HepG2 (cell line): Measurements from ENCODE around the gene MSI2. TPM values are rescaled to one million over a fixed set of nuclear protein-coding genes. Genes with fewer than 3 reads are reported as not detected.
A peak's percentile ranks its signal among the peaks of the same experiment; 100 is the strongest.

Experiments used
- FIP1L1 ChIP-seq: fragments of 200-400 bp; formaldehyde crosslinking; IDR thresholded peaks from 2 replicates; pipeline ENCODE4 v1.6.1; 2018; ENCODE audit warnings: low read depth, mild to moderate bottlenecking, low read length, moderate library complexity, borderline replicate concordance; ENCODE audit not compliant: insufficient read depth
- HNRNPL ChIP-seq: fragments of 200-400 bp; formaldehyde crosslinking; IDR thresholded peaks from 2 replicates; pipeline ENCODE4 v1.6.1; 2017; ENCODE audit warnings: mild to moderate bottlenecking, low read depth, low read length
- IKZF4 ChIP-seq: sonication (generic); formaldehyde crosslinking; IDR thresholded peaks from 2 replicates; pipeline ENCODE4 v1.5.1; 2020; ENCODE audit warnings: borderline replicate concordance, mild to moderate bottlenecking, low read depth, missing genetic modification reagents; ENCODE audit errors: not compliant biosample characterization
- IRX3 ChIP-seq: sonication (generic); formaldehyde crosslinking; IDR thresholded peaks from 2 replicates; pipeline ENCODE4 v1.8.1; 2023; ENCODE audit warnings: mild to moderate bottlenecking, low read depth, missing genetic modification reagents, borderline replicate concordance
- KAT8 ChIP-seq: IDR thresholded peaks from 2 replicates; pipeline ENCODE4 v1.6.1; 2016; ENCODE audit warnings: missing genetic modification reagents, missing compliant biosample characterization
- PHF21A ChIP-seq: sonication (generic); formaldehyde crosslinking; IDR thresholded peaks from 2 replicates; pipeline ENCODE4 v1.5.0; 2020; ENCODE audit warnings: mild to moderate bottlenecking, missing genetic modification reagents
- PLRG1 ChIP-seq: fragments of 450-650 bp; conservative IDR thresholded peaks from 2 replicates; pipeline ENCODE4 v1.6.1; 2016
- SOX13 ChIP-seq, 3 experiments: fragments of 450-650 bp in 1 of 3; sonication (generic) in 1 of 3; formaldehyde crosslinking in 1 of 3; IDR thresholded peaks in 2 of 3; conservative IDR thresholded peaks in 1 of 3; 2 replicates each; pipeline versions ENCODE4 v1.5.0 to v1.6.1; 2016 to 2020; ENCODE audit warnings: antibody characterized with exemption in 1 of 3, mild to moderate bottlenecking in 1 of 3, missing compliant biosample characterization in 1 of 3, missing genetic modification reagents in 1 of 3, moderate library complexity in 1 of 3
- U2AF2 ChIP-seq: fragments of 200-400 bp; formaldehyde crosslinking; IDR thresholded peaks from 2 replicates; pipeline ENCODE4 v1.6.1; 2017; ENCODE audit warnings: low read depth, mild to moderate bottlenecking, low read length
- ZFP41 ChIP-seq: sonication (generic); formaldehyde crosslinking; IDR thresholded peaks from 2 replicates; pipeline ENCODE4 v1.4.0; 2020; ENCODE audit warnings: mild to moderate bottlenecking, missing genetic modification reagents, borderline replicate concordance
- ZNF143 ChIP-seq: sonication (generic); formaldehyde crosslinking; IDR thresholded peaks from 2 replicates; pipeline ENCODE4 v1.4.0; 2020; ENCODE audit warnings: missing genetic modification reagents
- ZNF3 ChIP-seq: IDR thresholded peaks from 2 replicates; pipeline ENCODE4 v1.7.0; 2017; ENCODE audit warnings: inconsistent platforms
- ZNF317 ChIP-seq: sonication (generic); formaldehyde crosslinking; IDR thresholded peaks from 2 replicates; pipeline ENCODE4 v1.5.0; 2020; ENCODE audit warnings: mild to moderate bottlenecking, missing genetic modification reagents
- ZNF510 ChIP-seq: sonication (generic); formaldehyde crosslinking; IDR thresholded peaks from 2 replicates; pipeline ENCODE4 v1.4.0; 2020; ENCODE audit warnings: low read depth, mild to moderate bottlenecking, missing genetic modification reagents
- ZNF558 ChIP-seq: sonication (generic); formaldehyde crosslinking; IDR thresholded peaks from 2 replicates; pipeline ENCODE4 v1.9.0; 2022; ENCODE audit warnings: mild to moderate bottlenecking, missing genetic modification reagents, borderline replicate concordance
- ZNF790 ChIP-seq: sonication (generic); formaldehyde crosslinking; IDR thresholded peaks from 2 replicates; pipeline ENCODE4 v1.8.0; 2022; ENCODE audit warnings: missing genetic modification reagents, mild to moderate bottlenecking, borderline replicate concordance
- polyA plus RNA-seq, 8 experiments: library from polyadenylated mRNA; depleted of rRNA in 3 of 8; stranded (reverse) in 7 of 8; unstranded in 1 of 8; fragments of >200 nt; fragmentation: Illumina TruSeq in 4 of 8; extraction: Trizol in 4 of 8; gene quantifications; 2 replicates each; pipeline versions ENCODE4 v1.2.1 to v1.2.3, GENCODE V29; 2011 to 2016; ENCODE audit warnings: low read depth in 4 of 8, missing spikeins in 1 of 8, mixed read lengths in 1 of 8; ENCODE audit not compliant: insufficient read depth in 1 of 8
- total RNA-seq, 5 experiments: library from RNA; depleted of rRNA; stranded (reverse); fragments of >200 nt; fragmentation: Illumina TruSeq; extraction: Trizol; gene quantifications; 2 replicates each; pipeline ENCODE4 v1.2.3, GENCODE V29; 2016; ENCODE audit warnings: low read depth in 1 of 5
- TF ChIP-seq, protein P1 (sequence below): sonication (generic); formaldehyde crosslinking; IDR thresholded peaks from 2 replicates; pipeline ENCODE4 v1.4.0; 2020; ENCODE audit warnings: missing genetic modification reagents, borderline replicate concordance
- TF ChIP-seq, protein P2 (sequence below): sonication (generic); formaldehyde crosslinking; IDR thresholded peaks from 2 replicates; pipeline ENCODE4; 2020; ENCODE audit warnings: missing genetic modification reagents, mild to moderate bottlenecking, borderline replicate concordance
- TF ChIP-seq, protein P3 (sequence below): sonication (generic); formaldehyde crosslinking; IDR thresholded peaks from 2 replicates; pipeline ENCODE4 v1.5.0; 2020; ENCODE audit warnings: mild to moderate bottlenecking, missing genetic modification reagents, moderate library complexity

The MSI2 gene
- total and polyA plus RNA-seq, 2 of the 13 experiments (the other 11 are each of a cell fraction or from before 2014, with no cell fraction given): 77.5 to 78.4 TPM

GRCh38 chr17:57697891-57698711, 441.8 kb downstream of the MSI2 start (continued):
- TF ChIP-seq, protein P1, sequence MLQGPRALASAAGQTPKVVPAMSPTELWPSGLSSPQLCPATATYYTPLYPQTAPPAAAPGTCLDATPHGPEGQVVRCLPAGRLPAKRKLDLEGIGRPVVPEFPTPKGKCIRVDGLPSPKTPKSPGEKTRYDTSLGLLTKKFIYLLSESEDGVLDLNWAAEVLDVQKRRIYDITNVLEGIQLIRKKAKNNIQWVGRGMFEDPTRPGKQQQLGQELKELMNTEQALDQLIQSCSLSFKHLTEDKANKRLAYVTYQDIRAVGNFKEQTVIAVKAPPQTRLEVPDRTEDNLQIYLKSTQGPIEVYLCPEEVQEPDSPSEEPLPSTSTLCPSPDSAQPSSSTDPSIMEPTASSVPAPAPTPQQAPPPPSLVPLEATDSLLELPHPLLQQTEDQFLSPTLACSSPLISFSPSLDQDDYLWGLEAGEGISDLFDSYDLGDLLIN (CRISPR knock-in tag): no peak
- no peak for TF ChIP-seq ZNF317 (CRISPR knock-in tag)
- TF ChIP-seq U2AF2: no peak
- no peak for TF ChIP-seq ZNF790 (CRISPR knock-in tag)
- TF ChIP-seq HNRNPL: peak; percentile 74; the same call in 1 of the 2 replicates
- no peak for TF ChIP-seq ZNF143 (CRISPR knock-in tag)
- no peak for TF ChIP-seq SOX13 (IDR thresholded peaks at IDR 0.05)
- TF ChIP-seq SOX13 (CRISPR knock-in tag; conservative IDR thresholded peaks at IDR 0.05 in 1 of 2, IDR thresholded peaks at IDR 0.05 in 1 of 2): peak in 1 of 2 experiments; percentile 84; a peak in 2 of 4 replicates
- no peak for TF ChIP-seq ZFP41 (CRISPR knock-in tag)
- no peak for TF ChIP-seq IRX3
- TF ChIP-seq ZNF558: no peak
- no peak for TF ChIP-seq IKZF4
- TF ChIP-seq, protein P2, sequence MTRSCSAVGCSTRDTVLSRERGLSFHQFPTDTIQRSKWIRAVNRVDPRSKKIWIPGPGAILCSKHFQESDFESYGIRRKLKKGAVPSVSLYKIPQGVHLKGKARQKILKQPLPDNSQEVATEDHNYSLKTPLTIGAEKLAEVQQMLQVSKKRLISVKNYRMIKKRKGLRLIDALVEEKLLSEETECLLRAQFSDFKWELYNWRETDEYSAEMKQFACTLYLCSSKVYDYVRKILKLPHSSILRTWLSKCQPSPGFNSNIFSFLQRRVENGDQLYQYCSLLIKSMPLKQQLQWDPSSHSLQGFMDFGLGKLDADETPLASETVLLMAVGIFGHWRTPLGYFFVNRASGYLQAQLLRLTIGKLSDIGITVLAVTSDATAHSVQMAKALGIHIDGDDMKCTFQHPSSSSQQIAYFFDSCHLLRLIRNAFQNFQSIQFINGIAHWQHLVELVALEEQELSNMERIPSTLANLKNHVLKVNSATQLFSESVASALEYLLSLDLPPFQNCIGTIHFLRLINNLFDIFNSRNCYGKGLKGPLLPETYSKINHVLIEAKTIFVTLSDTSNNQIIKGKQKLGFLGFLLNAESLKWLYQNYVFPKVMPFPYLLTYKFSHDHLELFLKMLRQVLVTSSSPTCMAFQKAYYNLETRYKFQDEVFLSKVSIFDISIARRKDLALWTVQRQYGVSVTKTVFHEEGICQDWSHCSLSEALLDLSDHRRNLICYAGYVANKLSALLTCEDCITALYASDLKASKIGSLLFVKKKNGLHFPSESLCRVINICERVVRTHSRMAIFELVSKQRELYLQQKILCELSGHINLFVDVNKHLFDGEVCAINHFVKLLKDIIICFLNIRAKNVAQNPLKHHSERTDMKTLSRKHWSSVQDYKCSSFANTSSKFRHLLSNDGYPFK (CRISPR knock-in tag): no peak
- no peak for TF ChIP-seq PLRG1
- TF ChIP-seq FIP1L1: no peak
- peak; percentile 88 for TF ChIP-seq KAT8 (CRISPR knock-in tag)
- TF ChIP-seq ZNF510 (CRISPR knock-in tag): no peak
- peak; percentile 81 for TF ChIP-seq ZNF3 (CRISPR knock-in tag)
- TF ChIP-seq, protein P3, sequence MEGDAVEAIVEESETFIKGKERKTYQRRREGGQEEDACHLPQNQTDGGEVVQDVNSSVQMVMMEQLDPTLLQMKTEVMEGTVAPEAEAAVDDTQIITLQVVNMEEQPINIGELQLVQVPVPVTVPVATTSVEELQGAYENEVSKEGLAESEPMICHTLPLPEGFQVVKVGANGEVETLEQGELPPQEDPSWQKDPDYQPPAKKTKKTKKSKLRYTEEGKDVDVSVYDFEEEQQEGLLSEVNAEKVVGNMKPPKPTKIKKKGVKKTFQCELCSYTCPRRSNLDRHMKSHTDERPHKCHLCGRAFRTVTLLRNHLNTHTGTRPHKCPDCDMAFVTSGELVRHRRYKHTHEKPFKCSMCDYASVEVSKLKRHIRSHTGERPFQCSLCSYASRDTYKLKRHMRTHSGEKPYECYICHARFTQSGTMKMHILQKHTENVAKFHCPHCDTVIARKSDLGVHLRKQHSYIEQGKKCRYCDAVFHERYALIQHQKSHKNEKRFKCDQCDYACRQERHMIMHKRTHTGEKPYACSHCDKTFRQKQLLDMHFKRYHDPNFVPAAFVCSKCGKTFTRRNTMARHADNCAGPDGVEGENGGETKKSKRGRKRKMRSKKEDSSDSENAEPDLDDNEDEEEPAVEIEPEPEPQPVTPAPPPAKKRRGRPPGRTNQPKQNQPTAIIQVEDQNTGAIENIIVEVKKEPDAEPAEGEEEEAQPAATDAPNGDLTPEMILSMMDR: peak; percentile 26; the same call in 1 of the 2 replicates
- no peak; the same call in 1 of the 2 replicates for TF ChIP-seq PHF21A
